Kidney tubule cell (primary cell): ENCODE results near the gene BTBD7.

Experiments used
- DNase-seq: peaks from one replicate; pipeline ENCODE4 v3.0.0-alpha.2; 2018; ENCODE audit warnings: low spot score

Gene BTBD7

DNA sequence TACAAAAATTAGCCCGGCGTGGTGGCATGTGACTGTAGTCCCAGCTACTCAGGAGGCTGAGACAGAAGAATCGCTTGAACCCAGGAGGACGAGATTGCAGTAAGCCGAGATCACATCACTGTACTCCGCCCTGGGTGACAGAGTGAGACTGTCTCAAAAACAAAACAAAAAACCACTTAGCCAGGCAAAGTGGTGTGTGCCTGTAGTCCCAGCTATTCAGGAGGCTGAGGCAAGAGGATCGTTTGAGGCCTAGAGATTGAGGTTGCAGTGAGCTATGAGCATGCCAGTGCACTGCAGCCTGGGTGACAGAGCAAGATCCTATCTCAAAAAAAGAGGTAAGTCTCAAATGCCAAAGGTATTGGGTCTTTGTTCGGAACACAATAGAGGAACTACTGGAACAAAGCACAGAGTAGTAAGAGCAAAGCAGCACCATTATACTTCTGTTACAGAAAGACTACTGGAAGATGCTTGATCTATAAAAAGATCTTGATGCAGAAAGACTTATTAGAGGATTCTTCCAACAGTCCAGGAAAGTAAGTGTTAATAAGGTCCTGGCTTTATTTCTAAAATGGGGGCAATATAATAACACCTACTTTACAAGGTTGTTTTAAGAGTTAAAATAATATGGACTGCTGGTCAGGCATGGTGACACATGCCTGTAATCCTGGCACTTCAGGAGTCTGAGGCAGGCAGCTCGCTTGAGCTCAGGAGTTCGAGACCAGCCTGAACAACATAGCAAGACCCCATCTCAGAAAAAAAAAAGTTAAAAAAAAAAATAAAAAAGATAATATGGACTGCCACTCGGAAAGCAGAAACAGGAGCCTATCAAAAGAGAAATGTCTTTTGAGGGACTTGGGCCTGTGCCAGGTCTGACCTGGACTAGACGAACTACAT lies 29.9 kb downstream of the BTBD7 start:
- no peak for DNase-seq

- peak; percentile 88 for DNase-seq
These were observed 30.9 kb downstream of the BTBD7 start for GRCh38 chr14:93301821-93302447.

DNA sequence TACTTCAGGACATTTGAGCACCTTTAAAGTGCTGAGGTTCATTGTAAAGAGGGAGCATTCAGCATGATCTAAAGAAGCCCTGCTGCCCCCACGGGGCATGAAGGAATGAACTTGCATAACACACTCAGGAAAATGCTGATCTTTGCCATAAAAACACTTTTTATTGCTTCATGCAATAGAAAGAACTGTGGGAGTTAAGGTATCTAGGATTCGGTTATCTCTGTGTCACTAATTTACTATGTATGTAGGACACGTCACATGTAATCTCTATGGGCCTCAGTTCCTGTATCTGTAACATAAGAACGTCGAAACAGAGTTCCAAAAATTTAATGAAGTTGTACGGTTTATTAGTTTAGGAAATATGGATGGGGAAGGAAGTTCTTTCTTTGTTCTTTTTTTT lies 33.0 kb downstream of the BTBD7 start:
- no peak for DNase-seq

- no peak for DNase-seq
These were observed 33.4 kb downstream of the BTBD7 start for GRCh38 chr14:93299416-93299815.

- DNase-seq, result no peak
These were observed 37.2 kb downstream of the BTBD7 start for GRCh38 chr14:93295541-93296220.

DNA sequence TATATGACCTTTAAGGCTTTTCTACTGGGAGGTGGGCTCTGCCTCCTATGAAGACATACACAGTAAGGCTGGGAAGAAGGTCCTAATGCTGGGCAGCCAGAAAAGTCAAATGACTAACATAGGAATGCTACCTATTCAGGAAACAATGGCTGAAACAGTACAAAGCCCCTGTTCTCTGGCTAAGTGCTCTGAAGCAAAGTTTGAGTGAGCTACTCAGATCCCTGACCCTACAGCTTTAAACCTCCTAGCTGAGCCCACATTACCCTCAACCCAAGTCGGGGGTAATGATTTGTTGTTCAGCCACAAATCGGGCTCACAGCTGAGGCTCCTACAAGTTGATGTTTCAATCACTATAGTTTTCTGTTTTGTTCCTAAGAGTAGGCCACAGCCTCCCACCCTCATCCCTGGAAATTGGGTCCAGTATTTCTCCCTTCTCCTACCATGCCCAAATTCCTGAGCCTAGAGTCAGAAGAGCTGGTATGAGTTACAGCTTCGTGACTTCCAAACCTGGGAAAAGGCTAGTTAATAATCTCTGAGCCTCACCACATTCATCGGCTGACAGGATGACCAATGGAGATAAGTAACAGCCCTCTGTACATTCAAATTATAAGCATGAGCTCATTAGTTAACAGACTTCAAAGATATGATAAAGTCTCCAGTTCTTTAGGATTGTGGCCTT lies 46.5 kb downstream of the BTBD7 start:
- peak; percentile 98 for DNase-seq

- peak; percentile 84 for DNase-seq
These were observed 47.8 kb downstream of the BTBD7 start for GRCh38 chr14:93285044-93285443.

DNA sequence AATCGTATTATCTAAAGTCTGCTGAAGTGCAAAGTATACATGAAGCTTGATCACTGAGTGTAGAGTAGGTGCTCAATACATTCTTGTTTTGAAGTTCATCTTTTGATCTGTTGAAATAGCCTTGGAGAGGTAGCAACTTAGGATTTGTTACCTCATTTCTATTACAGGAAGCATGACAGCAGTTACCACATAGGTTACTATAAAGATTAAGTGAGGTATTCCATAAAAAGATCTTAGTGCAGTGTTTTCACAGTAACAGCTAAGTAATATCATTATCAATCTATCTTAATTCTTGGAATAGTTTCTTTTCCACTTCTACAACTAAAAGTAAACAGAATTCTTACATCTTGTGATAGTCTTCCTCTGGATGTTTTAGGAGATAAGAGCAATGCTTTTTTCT lies 50.9 kb downstream of the BTBD7 start:
- DNase-seq, result no peak

- DNase-seq, result no peak
These were observed 52.1 kb downstream of the BTBD7 start for GRCh38 chr14:93280743-93281142.

DNA sequence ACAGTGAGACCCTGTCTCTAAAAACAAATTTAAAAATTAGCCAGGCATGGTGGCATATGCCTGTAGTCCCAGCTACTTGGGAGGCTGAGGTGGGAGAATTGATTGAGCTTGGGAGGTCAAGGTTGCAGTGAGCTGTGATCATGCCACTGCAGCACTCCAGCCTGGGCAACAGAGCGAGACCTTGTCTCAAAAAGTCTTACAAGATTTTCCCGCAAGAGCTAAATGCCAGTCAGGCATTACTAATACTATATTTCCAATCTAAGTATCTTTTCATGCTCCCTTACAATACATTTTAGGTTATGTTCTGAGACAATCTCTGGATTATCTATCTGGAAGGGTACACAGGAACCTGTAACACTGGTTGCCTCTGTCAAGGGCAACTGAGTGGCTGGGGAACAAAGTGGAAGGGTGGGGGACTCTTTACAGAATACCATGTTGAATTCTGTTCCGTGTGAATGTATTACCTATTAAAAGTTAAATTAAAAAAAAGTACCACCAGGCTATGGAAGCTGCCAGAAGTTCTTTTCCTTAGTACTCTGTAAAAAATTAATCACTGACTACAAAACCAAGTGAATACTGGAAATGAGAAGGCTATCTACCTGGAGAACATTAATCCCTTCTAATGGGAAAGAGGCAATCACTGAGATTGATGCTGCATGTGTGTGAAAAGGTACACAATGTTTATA lies 56.7 kb downstream of the BTBD7 start:
- peak; percentile 70 for DNase-seq

DNA sequence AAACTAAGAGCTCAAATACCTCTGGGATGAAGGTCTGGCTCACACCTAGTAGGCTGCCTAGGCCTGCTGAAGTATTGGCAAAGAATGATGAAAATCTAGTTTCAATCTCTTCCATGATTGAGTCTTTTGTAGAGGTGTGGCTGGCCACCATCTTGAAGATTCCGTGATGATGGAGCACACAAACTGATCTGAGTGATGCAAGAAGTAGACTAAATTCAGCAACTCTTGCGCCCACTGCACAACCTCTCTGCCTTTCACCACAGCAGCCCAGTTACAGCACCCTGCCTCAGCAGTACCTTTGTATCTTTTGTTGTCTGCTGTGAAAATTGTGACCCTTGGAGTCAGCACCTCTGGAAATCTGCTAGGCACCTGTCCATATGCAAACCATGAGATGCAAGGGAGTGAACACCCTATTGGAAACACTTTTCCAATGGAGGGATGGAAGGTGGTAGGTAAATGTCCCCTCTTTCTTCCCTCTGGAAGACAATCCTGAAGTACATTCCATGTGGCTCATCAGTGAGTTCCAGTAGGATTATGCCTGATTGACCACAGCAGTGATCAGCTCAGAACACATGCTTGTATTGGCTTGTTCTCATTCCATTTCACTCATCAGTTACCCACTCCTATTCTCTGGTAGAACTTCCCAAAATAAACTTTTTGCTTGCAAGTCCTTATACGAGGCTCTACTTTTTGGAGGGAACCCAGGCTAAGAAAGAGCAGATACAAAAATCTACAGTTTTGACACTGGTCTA lies 58.6 kb downstream of the BTBD7 start:
- no peak for DNase-seq

GRCh38 chr14:93271111-93271510 lies 61.7 kb downstream of the BTBD7 start:
- DNase-seq, result no peak

DNA sequence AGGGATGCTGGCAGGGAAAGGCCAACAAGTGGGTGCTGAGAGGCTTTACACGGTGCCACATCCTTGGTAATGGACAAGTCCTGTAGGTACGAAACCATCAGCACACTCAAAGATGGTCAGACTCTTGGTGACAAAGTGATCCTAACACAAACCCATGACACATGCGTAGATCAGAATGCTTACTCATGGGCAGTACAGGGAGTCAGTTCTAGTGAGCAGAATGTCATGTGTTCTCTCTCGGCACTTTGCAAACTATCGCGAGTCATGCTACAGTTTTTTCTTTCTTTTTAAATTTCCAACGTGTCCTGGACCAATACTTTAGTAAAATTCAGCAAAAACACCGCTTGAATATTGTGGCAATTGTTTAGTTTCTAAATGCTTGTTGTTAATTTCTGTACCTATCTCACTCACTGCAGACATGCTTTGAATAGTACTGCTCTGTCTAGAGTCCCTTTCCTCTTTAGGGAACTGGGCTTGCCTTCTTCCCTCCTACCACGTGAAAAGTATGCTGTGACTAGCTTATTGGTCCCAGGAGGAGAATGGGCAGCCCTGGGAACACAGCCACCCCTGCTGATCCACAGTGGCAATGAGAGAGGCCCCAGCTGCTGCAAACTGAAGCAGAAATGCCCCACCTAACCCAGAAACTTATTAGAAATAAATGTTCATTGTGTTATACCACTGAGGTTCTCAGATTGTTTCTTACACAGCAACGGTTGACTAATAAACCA lies 63.3 kb downstream of the BTBD7 start:
- peak; percentile 83 for DNase-seq

DNA sequence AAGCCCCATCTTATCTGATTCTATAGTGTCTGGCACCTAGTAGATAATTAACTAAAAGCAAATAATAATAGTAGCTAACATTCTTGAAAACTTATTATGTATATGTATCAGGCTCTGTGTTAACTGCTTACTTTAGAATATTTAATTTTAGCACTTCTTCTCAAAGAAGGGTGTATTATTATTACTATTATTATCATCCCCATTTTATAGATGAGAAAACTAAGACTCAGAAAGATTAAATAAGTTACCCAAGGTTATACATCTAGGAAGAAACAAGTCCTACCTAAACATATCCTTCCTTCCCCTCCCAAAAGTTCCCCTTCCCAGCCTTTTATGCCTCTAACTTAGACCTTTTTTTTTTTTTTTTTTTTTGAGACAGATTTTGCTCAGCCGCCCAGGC lies 64.4 kb downstream of the BTBD7 start:
- DNase-seq, result no peak

DNA sequence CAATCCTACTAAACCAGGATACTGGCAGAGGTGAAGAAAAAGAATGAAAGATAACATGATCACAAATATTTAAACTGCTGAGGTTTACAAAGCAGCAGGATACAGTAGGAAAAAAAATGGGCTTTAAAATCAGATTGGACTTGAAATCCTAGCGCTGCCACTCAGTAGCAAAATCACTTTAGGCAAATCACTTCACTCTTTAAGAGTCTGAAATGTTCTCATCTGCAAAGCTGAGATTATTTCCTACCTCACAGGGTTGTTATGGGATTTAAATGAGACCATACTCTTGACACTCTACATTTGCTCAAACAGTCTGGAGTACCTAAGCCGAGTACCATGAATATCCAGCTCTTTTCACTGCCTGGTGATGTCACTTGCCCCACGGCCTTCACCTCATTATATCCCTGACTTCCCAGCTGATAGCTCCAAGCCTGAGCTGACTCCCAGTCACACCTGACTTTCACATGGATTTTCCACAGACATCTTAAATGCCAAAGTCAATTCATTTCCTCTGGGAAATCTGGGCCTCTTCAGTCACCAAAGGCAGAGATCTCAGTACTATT lies 65.6 kb downstream of the BTBD7 start:
- DNase-seq, result no peak

- no peak for DNase-seq
These were observed 66.7 kb downstream of the BTBD7 start for GRCh38 chr14:93266127-93266526.

DNA sequence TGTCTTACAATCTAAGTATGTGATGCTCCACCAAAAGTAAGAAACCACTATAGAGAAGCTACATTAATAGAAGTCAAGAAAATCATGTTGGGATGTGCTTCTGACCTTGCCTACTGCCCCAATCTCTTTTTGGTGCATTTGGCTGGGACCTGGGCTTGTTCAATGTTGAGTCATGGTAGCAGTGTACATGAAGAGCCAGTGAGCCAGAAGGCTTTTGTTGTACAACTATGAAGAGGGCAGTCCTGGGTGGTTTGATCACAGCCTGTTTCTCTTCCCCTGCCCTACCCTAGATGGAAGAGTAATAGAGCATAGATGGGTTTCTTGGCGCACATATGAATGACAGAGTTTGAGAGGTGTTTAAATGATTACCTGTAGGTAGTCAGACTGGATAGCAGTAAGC lies 69.4 kb downstream of the BTBD7 start:
- peak; percentile 40 for DNase-seq

DNA sequence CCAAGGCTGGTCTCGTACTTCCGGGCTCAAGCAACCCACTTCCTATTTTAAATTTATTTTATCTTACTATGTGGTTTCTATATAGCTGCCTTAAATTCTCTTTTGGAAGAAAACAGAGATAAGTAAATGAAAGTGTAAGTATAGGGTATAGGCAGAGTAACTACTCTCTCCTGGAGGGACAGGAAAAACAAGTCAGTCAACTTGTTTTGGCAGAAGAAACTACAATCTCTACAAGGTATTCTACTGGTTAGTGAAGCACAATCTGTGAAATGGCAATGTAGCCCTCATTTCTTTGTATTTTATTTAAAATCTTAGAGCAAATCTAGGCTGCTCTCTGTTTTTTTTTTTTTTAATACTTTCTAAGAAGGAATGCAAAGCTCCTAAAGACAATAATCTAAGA lies 70.4 kb downstream of the BTBD7 start:
- no peak for DNase-seq

DNA sequence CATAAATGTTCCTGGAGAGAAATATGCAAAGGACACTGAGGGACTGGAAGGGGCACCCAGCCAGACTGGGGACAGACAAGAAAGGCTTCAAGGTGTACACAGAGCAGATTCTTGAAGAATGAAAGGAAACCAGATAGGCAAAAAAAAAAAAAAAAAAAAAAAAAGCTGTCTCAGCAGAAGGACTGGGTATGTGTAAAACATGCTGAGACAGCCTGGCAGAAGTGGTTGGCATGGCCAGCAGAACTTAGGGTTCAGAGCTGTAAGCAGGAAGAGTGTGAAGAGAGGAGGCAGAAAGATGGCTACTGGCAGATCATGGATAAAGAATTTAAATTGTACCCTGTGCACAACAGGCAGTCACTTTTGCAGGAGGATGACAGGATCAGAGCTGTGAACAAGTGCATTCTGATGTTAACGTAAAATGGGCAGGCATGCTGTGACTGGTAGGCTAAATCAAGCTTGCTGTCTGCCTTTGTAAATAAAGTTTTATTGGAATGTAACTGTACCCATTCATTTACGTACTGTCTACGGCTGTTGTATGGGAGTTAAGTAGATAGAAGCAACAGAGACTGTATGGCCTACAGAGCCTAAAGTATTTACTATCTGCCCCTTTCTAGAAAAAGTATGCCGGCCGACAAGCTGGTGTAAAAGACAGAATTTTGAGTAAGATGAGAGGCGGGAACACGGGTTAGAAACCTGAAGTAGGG lies 83.6 kb downstream of the BTBD7 start:
- DNase-seq, result no peak
